AG08396 (cell line): ENCODE data around the gene USP4.
"Not testable (repeated sequence)": the region's sequence is repeated elsewhere in the genome, so short reads cannot be mapped to it uniquely, and the experiment has no call there.

Experiments used
- DNase-seq: peaks from one replicate; pipeline ENCODE4 v3.0.0; 2012; ENCODE audit warnings: low spot score, mixed read lengths

Gene USP4

GRCh38 chr3:49253512-49253911, 86.3 kb downstream of the USP4 start:
- no peak for DNase-seq

DNA sequence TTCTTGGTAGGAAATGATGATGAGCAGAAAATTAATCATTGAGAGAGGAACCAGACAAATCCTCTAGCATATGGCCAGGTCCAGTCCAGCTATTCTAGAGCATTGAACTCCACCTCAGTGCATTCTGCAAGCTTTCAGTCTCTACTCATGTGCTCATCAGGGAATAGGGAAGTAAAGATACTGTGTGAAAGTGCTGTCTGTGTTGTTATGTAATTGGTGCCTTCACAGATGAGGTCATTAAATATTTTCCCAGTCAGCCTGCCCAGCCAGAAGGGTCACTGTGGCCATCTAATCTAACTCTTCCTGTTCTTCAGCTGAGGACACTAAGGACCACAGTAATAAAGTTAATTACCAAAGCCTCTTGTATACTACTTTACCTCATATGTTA, 91.0 kb downstream of the USP4 start:
- no peak for DNase-seq

DNA sequence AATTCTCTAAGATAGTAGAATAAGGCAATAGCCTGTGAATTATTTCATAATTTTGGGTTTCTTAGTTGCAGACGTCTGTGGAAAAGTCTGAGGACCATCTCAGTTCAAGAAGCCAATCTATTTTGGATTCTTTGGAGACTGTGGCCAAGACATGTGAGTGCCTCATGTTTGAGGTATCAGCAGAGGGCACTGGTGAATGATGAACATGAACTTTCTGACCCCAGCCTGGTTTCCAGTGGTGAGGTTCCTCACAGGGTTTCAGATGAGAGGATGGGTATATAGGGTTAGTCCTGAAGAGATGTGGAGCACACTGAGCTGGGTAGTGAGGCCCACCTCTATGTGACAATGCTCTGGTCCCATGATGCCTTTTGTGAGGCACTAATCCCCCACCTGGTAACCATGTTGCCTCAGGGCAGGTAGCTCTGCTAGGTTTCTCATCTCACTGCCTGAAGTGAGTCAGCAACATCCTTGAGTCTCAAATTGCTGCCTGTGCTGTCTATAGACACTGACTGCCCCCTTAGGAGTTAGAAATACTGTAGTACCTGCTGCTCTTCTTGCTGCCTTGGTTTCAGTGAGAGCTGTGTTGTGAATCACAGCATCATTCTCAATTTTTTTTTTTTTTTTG, 95.2 kb downstream of the USP4 start:
- no peak for DNase-seq

DNA sequence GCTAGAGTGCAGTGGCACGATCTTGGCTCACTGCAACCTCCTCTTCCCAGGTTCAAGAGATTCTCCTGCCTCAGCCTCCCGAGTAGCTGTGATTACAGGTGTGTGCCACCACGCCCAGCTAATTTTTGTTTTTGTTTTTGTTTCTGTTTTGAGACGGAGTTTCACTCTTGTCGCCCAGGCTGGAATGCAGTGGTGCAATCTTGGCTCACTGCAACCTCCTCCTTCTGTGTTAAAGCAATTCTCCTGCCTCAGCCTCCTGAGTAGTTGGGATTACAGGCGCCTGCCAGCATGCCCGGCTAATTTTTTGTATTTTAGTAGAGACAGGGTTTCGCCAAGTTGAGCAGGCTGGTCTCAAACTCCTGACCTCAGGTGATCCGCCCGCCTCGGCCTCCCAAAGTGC, 99.8 kb downstream of the USP4 start:
- DNase-seq: not testable (repeated sequence)

GRCh38 chr3:49238274-49239127, 101.4 kb downstream of the USP4 start:
- no peak for DNase-seq

DNA sequence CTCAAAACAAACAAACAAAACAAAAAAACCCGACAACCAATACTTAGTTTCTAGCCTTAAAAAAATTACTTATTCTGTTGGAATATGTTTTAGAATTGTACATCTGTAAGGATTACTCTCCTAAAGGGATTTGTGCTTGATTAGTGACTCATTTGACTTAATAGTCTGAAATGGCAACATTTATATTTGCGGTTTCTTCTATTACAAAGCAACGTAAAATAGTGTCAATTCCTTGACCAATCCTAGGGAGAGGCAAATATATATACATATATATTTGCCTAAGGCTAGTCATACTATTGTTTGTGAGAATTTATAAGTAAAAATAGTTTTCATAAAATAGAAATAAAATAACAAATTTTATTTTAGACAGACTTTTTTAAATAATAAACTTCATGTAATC, 102.5 kb downstream of the USP4 start:
- no peak for DNase-seq

DNA sequence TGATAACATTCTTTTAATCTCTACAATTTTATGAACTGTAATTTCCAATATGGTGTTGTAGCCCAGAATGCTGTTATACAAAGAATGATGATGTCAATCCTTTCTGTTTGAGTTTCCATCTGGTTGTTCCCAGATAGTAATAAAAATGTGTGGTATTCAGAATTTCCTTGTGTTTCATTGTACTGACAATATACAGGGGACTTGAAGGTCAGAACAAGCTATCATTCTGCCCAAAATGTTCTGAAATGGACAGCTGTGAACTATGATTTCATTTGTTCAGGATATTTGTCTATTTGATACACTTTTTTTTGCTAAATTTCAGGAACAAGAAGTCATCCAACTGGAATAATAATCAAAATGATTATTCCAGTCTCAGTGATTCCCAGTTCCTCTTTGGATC, 103.6 kb downstream of the USP4 start:
- no peak for DNase-seq

DNA sequence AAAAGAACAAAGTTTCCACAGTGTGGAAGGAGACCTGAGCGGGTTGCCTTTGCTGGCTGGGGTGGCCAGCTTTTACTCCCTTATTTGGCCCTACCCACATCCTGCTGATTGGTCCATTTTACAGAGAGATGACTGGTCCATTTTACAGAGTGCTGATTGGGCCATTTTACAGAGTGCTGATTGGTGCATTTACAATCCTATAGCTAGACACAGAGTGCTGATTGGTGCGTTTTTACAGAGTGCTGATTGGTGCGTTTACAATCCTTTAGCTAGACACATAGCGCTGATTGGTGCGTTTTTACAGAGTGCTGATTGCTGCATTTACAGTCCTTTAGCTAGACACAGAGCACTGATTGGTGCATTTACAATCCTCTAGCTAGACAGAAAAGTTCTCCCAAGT, 111.0 kb downstream of the USP4 start:
- DNase-seq: not testable (repeated sequence)
